ENCODE results near the gene TCL1A.

- TF ChIP-seq CTCF (IDR thresholded peaks at IDR 0.05) (no peak), POLR2A (IDR thresholded peaks at IDR 0.05) (no peak)
These were observed 1.5 kb downstream of the TCL1A start for GRCh38 chr14:95712398-95712797.

All from vagina (tissue), 2 donors.